Hepatocyte (in vitro differentiated cells): Measurements from ENCODE around the gene BMP4. TPM values are rescaled to one million over a fixed set of nuclear protein-coding genes. Genes with fewer than 3 reads are reported as not detected.

Experiments used
- DNase-seq: peaks from one replicate; pipeline ENCODE4 v3.0.0-alpha.2; 2016; ENCODE audit warnings: low spot score
- H2AFZ ChIP-seq: fragments of 200-600 bp; sonication (generic); 2 replicates; pipeline ENCODE4 v1.6.0; 2016; ENCODE audit warnings: antibody characterized with exemption, mild to moderate bottlenecking
- H3K27ac ChIP-seq: fragments of 200-600 bp; sonication (generic); 2 replicates; pipeline ENCODE4 v1.5.1; 2016; ENCODE audit warnings: mild to moderate bottlenecking
- H3K27me3 ChIP-seq: fragments of 200-600 bp; sonication (generic); 2 replicates; pipeline ENCODE4 v1.6.1; 2016
- H3K36me3 ChIP-seq: fragments of 200-600 bp; sonication (generic); replicated peaks from 2 replicates; pipeline ENCODE4 v1.5.1; 2016; ENCODE audit warnings: low read depth; ENCODE audit not compliant: insufficient read depth
- H3K4me1 ChIP-seq: fragments of 200-600 bp; sonication (generic); 2 replicates; pipeline ENCODE4 v1.5.1; 2016; ENCODE audit warnings: mild to moderate bottlenecking, moderate library complexity; ENCODE audit not compliant: insufficient read depth
- H3K4me2 ChIP-seq: fragments of 200-600 bp; sonication (generic); 2 replicates; pipeline ENCODE4 v1.6.0; 2016
- H3K4me3 ChIP-seq: fragments of 200-600 bp; sonication (generic); 2 replicates; pipeline ENCODE4 v1.5.1; 2016; ENCODE audit warnings: mild to moderate bottlenecking
- H3K79me2 ChIP-seq: fragments of 200-600 bp; sonication (generic); 2 replicates; pipeline ENCODE4 v1.6.0; 2017; ENCODE audit warnings: mild to moderate bottlenecking
- H3K9me2 ChIP-seq: fragments of 200-600 bp; sonication (generic); replicated peaks from 2 replicates; pipeline ENCODE4 v1.6.0; 2017; ENCODE audit warnings: mild to moderate bottlenecking; ENCODE audit not compliant: insufficient read depth
- H3K9me3 ChIP-seq: fragments of 200-600 bp; sonication (generic); 2 replicates; pipeline ENCODE4 v1.5.1; 2016; ENCODE audit warnings: low read depth, mild to moderate bottlenecking
- H4K20me1 ChIP-seq: fragments of 200-600 bp; sonication (generic); 2 replicates; pipeline ENCODE4 v1.6.0; 2016; ENCODE audit warnings: mild to moderate bottlenecking; ENCODE audit not compliant: insufficient read depth, poor library complexity, severe bottlenecking
- CTCF ChIP-seq: fragments of 200-600 bp; sonication (generic); IDR thresholded peaks from 2 replicates; pipeline ENCODE4 v1.5.1; 2016; ENCODE audit warnings: antibody characterized with exemption, mild to moderate bottlenecking; ENCODE audit not compliant: poor library complexity
- EZH2 ChIP-seq: fragments of 200-600 bp; sonication (generic); IDR thresholded peaks from 2 replicates; pipeline ENCODE4 v1.6.1; 2016; ENCODE audit warnings: antibody characterized with exemption, mild to moderate bottlenecking, borderline replicate concordance
- EZH2phosphoT487 ChIP-seq: fragments of 200-600 bp; sonication (generic); IDR thresholded peaks from one replicate; pipeline ENCODE4 v1.6.1; 2018; ENCODE audit warnings: antibody characterized with exemption, mild to moderate bottlenecking, low read depth, moderate library complexity; ENCODE audit not compliant: unreplicated experiment, severe bottlenecking
- WGBS: methylation state at CpG from one replicate; pipeline ENCODE4 v1.1.6; 2016; ENCODE audit warnings: low lambda C conversion rate; ENCODE audit errors: missing lambda C conversion rate; 5-methylcytosine and 5-hydroxymethylcytosine counted together
- polyA plus RNA-seq: library from polyadenylated mRNA; unstranded; fragments of >200 nt; fragmentation: Nextera tagmentation; extraction: Ambion mirVana; gene quantifications from 2 replicates; pipeline ENCODE4 v1.2.1, GENCODE V29; 2016
- total RNA-seq: library from RNA; depleted of rRNA; stranded (reverse); fragments of >200 nt; gene quantifications from 2 replicates; pipeline ENCODE4 v1.2.3, GENCODE V29; 2014

The BMP4 gene
- total and polyA plus RNA-seq, 2 experiments from 2014 or later, result 50.6 to 56.0 TPM

- no peaks in the 10 kb centered on the region for H4K20me1 ChIP-seq
- no peaks in the 10 kb centered on the region for H3K27me3 ChIP-seq
- H3K27ac ChIP-seq, result no peak overlapping the region
- peaks cover 23% of the 10 kb centered on the region for H3K79me2 ChIP-seq
- no peak overlapping the region for H3K4me3 ChIP-seq
- H3K9me2 ChIP-seq, result no peaks in the 10 kb centered on the region
- H2AFZ ChIP-seq, result no peak overlapping the region
- peaks cover 14% of the 10 kb centered on the region for H3K4me1 ChIP-seq
- H3K9me3 ChIP-seq, result no peaks in the 10 kb centered on the region
- TF ChIP-seq EZH2, result no peak
- no peak for TF ChIP-seq EZH2phosphoT487
- no peak for TF ChIP-seq CTCF
- H3K36me3 ChIP-seq, result no peaks in the 10 kb centered on the region
- no peak for DNase-seq
- H3K4me2 ChIP-seq, result no peak overlapping the region
- 92% methylated on average over 2 of the region's 2 CpGs for WGBS
Observed at GRCh38 chr14:53958628-53959027, 2.0 kb upstream of the BMP4 start.

GRCh38 chr14:53957739-53958138 is 1.1 kb upstream of the BMP4 start:
- TF ChIP-seq EZH2phosphoT487 (no peak), EZH2 (no peak), CTCF (no peak)
- Histone ChIP-seq H3K4me2 (no peak overlapping the region), H3K9me3 (no peaks in the 10 kb centered on the region), H3K79me2 (peaks cover 27% of the 10 kb centered on the region), H2AFZ (no peak overlapping the region), H4K20me1 (no peaks in the 10 kb centered on the region), H3K4me3 (no peak overlapping the region), H3K27ac (no peak overlapping the region), H3K4me1 (peaks cover 9% of the 10 kb centered on the region), H3K36me3 (no peaks in the 10 kb centered on the region), H3K27me3 (no peaks in the 10 kb centered on the region), H3K9me2 (no peaks in the 10 kb centered on the region)
- no peak for DNase-seq

GRCh38 chr14:53955671-53956426 is 776 bp downstream of the BMP4 start:
- H3K4me3 ChIP-seq, result peak overlapping the region; percentile 89
- H3K4me2 ChIP-seq, result peak overlapping the region; percentile 95
- DNase-seq, result peak; percentile 85
- peak overlapping the region; percentile 72 for H2AFZ ChIP-seq
- TF ChIP-seq CTCF, result no peak
- no peak for TF ChIP-seq EZH2
- peak; percentile 25 for TF ChIP-seq EZH2phosphoT487
- H3K9me2 ChIP-seq, result no peaks in the 10 kb centered on the region
- H3K4me1 ChIP-seq, result peaks cover 19% of the 10 kb centered on the region
- H3K27me3 ChIP-seq, result no peaks in the 10 kb centered on the region
- no peaks in the 10 kb centered on the region for H3K9me3 ChIP-seq
- 1% methylated on average over 52 of the region's 52 CpGs for WGBS
- H4K20me1 ChIP-seq, result no peaks in the 10 kb centered on the region
- H3K36me3 ChIP-seq, result no peaks in the 10 kb centered on the region
- H3K79me2 ChIP-seq, result peaks cover 44% of the 10 kb centered on the region
- H3K27ac ChIP-seq, result peak overlapping the region; percentile 95

- Histone ChIP-seq H3K36me3 (no peaks in the 10 kb centered on the region), H3K27ac (peak overlapping the region; percentile 95), H3K9me2 (no peaks in the 10 kb centered on the region), H3K27me3 (no peaks in the 10 kb centered on the region), H3K4me2 (peak overlapping the region; percentile 95), H3K4me3 (peak overlapping the region; percentile 89), H3K4me1 (peaks cover 19% of the 10 kb centered on the region), H2AFZ (peak overlapping the region; percentile 54), H3K79me2 (peaks cover 51% of the 10 kb centered on the region), H3K9me3 (no peaks in the 10 kb centered on the region), H4K20me1 (no peaks in the 10 kb centered on the region)
- 1% methylated on average over 17 of the region's 17 CpGs for WGBS
- TF ChIP-seq EZH2phosphoT487 (no peak), EZH2 (no peak), CTCF (no peak)
- no peak for DNase-seq
Observed at GRCh38 chr14:53955229-53955556, 1.4 kb downstream of the BMP4 start.
